Panc1 (cell line): ENCODE data around the gene ZNF169.

Experiments used
- CTCF ChIP-seq: fragments of 450-650 bp; IDR thresholded peaks from 2 replicates; pipeline ENCODE4 v1.5.1; 2017; ENCODE audit warnings: mild to moderate bottlenecking
- POLR2AphosphoS5 ChIP-seq: IDR thresholded peaks from 2 replicates; pipeline ENCODE4 v1.6.1; 2012; ENCODE audit warnings: mild to moderate bottlenecking, low read depth, low read length, moderate library complexity
- REST ChIP-seq, 2 experiments: IDR thresholded peaks; 2 replicates each; pipeline ENCODE4 v1.6.1; 2011 to 2012; ENCODE audit warnings: low read depth in 2 of 2, control low read depth in 1 of 2, low read length in 1 of 2, mild to moderate bottlenecking in 1 of 2, moderate library complexity in 1 of 2; ENCODE audit not compliant: insufficient read depth in 1 of 2
- SIN3A ChIP-seq: IDR thresholded peaks from 2 replicates; pipeline ENCODE4 v1.6.1; 2012; ENCODE audit warnings: low read depth, mild to moderate bottlenecking, low read length, moderate library complexity, borderline replicate concordance; ENCODE audit not compliant: insufficient read depth

GRCh38 chr9:94302426-94302825, 43.3 kb downstream of the ZNF169 start:
- TF ChIP-seq POLR2AphosphoS5 (no peak), REST (IDR thresholded peaks at IDR 0.05; ENCODE audit: insufficient read depth in 1 of 2, low read depth in 2 of 2, low read length in 1 of 2) (no peak), CTCF (no peak), SIN3A (no peak)
